ENCODE results near the gene RFC2. TPM values are rescaled to one million over a fixed set of nuclear protein-coding genes. Genes with fewer than 3 reads are reported as not detected.

RFC2 gene
- total and polyA plus RNA-seq, 10 of the 15 experiments (the other 5 are each of a cell fraction or from before 2014, with no cell fraction given), result 25.8 to 145 (median 90.9) TPM

GRCh38 chr7:74271742-74272141 is 17.5 kb upstream of the RFC2 start:
- Histone ChIP-seq H3K79me2 (ENCODE audit: control insufficient read depth, insufficient read depth, low read length) (no peaks in the 10 kb centered on the region), H3K4me1 (ENCODE audit: control insufficient read depth, insufficient read depth, low read length) (peaks cover 68% of the 10 kb centered on the region), H3K9ac (ENCODE audit: control insufficient read depth, insufficient read depth, low read length) (peak overlapping the region; percentile 64), H2AFZ (ENCODE audit: control insufficient read depth, low read depth, low read length) (peak overlapping the region; percentile 37; the same call in 1 of the 2 replicates), H3K27ac (ENCODE audit: control insufficient read depth, insufficient read depth) (peak overlapping the region; percentile 98), H3K4me2 (ENCODE audit: control insufficient read depth, insufficient read depth) (peak overlapping the region; percentile 98), H3K4me3 (peak overlapping the region; percentile 19; the same call in 1 of the 2 replicates), H3K9me3 (replicated peaks; ENCODE audit: control insufficient read depth, insufficient read depth, low read length) (no peaks in the 10 kb centered on the region), H4K20me1 (ENCODE audit: control insufficient read depth, insufficient read depth) (no peaks in the 10 kb centered on the region), H3K36me3 (ENCODE audit: control insufficient read depth in 2 of 2, insufficient read depth in 2 of 2, low read length in 1 of 2) (no peaks in the 10 kb centered on the region), H3K27me3 (replicated peaks in 1 of 2; ENCODE audit: control insufficient read depth in 2 of 2, insufficient read depth in 2 of 2, low read length in 1 of 2) (no peaks in the 10 kb centered on the region)
- in situ Hi-C loops (cut with MboI), result no loop called here
- FAIRE-seq, result no peak
- ChIA-PET SMC1A (ENCODE audit: uncharacterized antibody, unreplicated experiment) (interaction anchor here (1.0 to 12.4 kb wide), 9 partner anchors 9 to 65 kb away, joined by 3 to 285 read pairs (median 4); partner anchors contain the start of genes CLIP2 and LAT2), POLR2A (interaction anchor here (1.3 to 8.3 kb wide), 6 partner anchors 15 to 61 kb away, joined by 3 to 171 read pairs (median 10); partner anchors contain the start of genes CLIP2 and LAT2), CTCF (interaction anchor here (1.4 to 6.0 kb wide), 5 partner anchors 14 to 65 kb away, joined by 5 to 64 read pairs (median 10); partner anchors contain the start of gene LAT2), RAD21 (ENCODE audit: unreplicated experiment) (interaction anchor here (0.9 to 10.0 kb wide), 2 partner anchors 16 to 61 kb away, joined by 3 to 169 read pairs; partner anchors contain the start of gene CLIP2)
- intact Hi-C loops (cut with micrococcal nuclease; ENCODE audit: unreplicated experiment), result loop anchor here (1.0 to 5.0 kb wide), 5 partner anchors 13 to 55 kb away; partner anchors contain the start of genes CLIP2 and RFC2
- DNase-seq (ENCODE audit: low read depth, low spot score), result no peak
- 1% methylated on average over 6 of the region's 6 CpGs for WGBS (ENCODE audit: insufficient coverage, insufficient replicate concordance, low lambda C conversion rate, missing lambda C conversion rate)
- ATAC-seq, result peak; percentile 7
- BruUV-seq (replicated peaks), result no TSS peak
- TF ChIP-seq EED (IDR thresholded peaks at IDR 0.05; ENCODE audit: low read depth) (0 out of 2 replicates have a peak, but pooled peaks have one; percentile 30), EGR1 (IDR thresholded peaks at IDR 0.05; ENCODE audit: borderline replicate concordance in 1 of 2, low read depth in 2 of 2, low read length in 2 of 2) (no peak), PAX5 (IDR thresholded peaks at IDR 0.05; ENCODE audit: borderline replicate concordance, low read depth, low read length) (0 out of 2 replicates have a peak, but pooled peaks have one; percentile 13), EZH2 (IDR thresholded peaks at IDR 0.05; ENCODE audit: borderline replicate concordance, control insufficient read depth, low read depth, low read length) (no peak), BACH1 (IDR thresholded peaks at IDR 0.05; ENCODE audit: borderline replicate concordance) (no peak), BRCA1 (IDR thresholded peaks at IDR 0.05; ENCODE audit: low read depth, low read length) (no peak), CTCF (IDR thresholded peaks at IDR 0.05 in 2 of 3, conservative IDR thresholded peaks at IDR 0.05 in 1 of 3; ENCODE audit: control insufficient read depth in 2 of 3, extremely low read depth in 1 of 3, insufficient read depth in 1 of 3, low read depth in 3 of 3, low read length in 3 of 3) (no peak), BHLHE40 (IDR thresholded peaks at IDR 0.05; ENCODE audit: borderline replicate concordance in 1 of 2, low read depth in 2 of 2, low read length in 1 of 2) (peak in 1 of 2 experiments; percentile 40; a peak in 1 of 4 replicates), TAF1 (IDR thresholded peaks at IDR 0.05; ENCODE audit: borderline replicate concordance, low read depth, low read length) (no peak), CREM (IDR thresholded peaks at IDR 0.05; ENCODE audit: low read depth) (no peak), NFYA (IDR thresholded peaks at IDR 0.05; ENCODE audit: borderline replicate concordance, low read depth, low read length) (no peak), JUND (IDR thresholded peaks at IDR 0.05; ENCODE audit: low read depth, low read length) (no peak), MEF2B (IDR thresholded peaks at IDR 0.05; ENCODE audit: partially characterized antibody, poor library complexity, severe bottlenecking) (no peak), SMAD5 (IDR thresholded peaks at IDR 0.05; ENCODE audit: low read depth) (no peak), NFIC (IDR thresholded peaks at IDR 0.05; ENCODE audit: low read depth, low read length) (no peak; the same call in 1 of the 2 replicates), ATF3 (IDR thresholded peaks at IDR 0.05; ENCODE audit: borderline replicate concordance, extremely low read depth, low read depth, low read length) (no peak), ZBTB40 (IDR thresholded peaks at IDR 0.05; ENCODE audit: borderline replicate concordance) (no peak)
